A549 (cell line): ENCODE data around the gene LGALS7B.

Experiments
- CHD2 ChIP-seq: fragments of 150-350 bp; IDR thresholded peaks from 2 replicates; pipeline ENCODE4 v1.6.1; 2014; ENCODE audit warnings: low read length; ENCODE audit not compliant: partially characterized antibody
- FOSL2 ChIP-seq, 2 experiments: fragments of 450-650 bp in 1 of 2; fragments of >200 bp in 1 of 2; sonication (Bioruptor Twin) in 1 of 2; formaldehyde crosslinking; IDR thresholded peaks; 2 replicates each; pipeline versions ENCODE4 v1.5.0 to v1.6.1; 2016 to 2020; ENCODE audit warnings: mild to moderate bottlenecking in 1 of 2, moderate library complexity in 1 of 2
- RNF2 ChIP-seq: fragments of 200-600 bp; sonication (generic); IDR thresholded peaks from 2 replicates; pipeline ENCODE4 v1.6.1; 2016; ENCODE audit warnings: low read depth, mild to moderate bottlenecking, antibody characterized with exemption, moderate library complexity, borderline replicate concordance
- TF ChIP-seq, protein P1 (sequence below): fragments of >200 bp; sonication (Bioruptor Twin); formaldehyde crosslinking; IDR thresholded peaks from 3 replicates; pipeline ENCODE4 v1.5.1; 2016

DNA sequence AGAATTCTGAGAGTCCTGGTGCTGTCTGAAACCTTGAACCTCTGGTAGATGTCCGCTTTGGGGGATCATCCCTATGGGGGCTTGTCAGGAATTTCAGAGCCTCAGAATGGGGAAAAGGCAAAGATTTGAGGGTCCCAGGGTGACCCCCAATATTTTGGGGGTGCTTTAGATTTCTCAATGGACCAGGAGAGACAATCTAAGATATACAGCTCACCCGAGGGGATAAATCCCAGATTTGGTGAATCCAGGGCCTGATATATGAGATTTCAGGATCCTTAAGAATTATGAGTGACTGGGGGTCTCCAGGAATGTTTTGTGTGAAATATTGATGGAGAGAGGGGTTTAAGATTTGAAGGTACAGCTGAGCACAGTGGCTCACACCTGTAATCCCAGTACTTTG is 48.1 kb upstream of the LGALS7B start:
- TF ChIP-seq FOSL2 (IDR thresholded peaks at IDR 0.05) (no peak), FOSL2 (CRISPR knock-in tag; IDR thresholded peaks at IDR 0.05) (no peak), RNF2 (no peak), CHD2 (no peak)
- TF ChIP-seq, protein P1, sequence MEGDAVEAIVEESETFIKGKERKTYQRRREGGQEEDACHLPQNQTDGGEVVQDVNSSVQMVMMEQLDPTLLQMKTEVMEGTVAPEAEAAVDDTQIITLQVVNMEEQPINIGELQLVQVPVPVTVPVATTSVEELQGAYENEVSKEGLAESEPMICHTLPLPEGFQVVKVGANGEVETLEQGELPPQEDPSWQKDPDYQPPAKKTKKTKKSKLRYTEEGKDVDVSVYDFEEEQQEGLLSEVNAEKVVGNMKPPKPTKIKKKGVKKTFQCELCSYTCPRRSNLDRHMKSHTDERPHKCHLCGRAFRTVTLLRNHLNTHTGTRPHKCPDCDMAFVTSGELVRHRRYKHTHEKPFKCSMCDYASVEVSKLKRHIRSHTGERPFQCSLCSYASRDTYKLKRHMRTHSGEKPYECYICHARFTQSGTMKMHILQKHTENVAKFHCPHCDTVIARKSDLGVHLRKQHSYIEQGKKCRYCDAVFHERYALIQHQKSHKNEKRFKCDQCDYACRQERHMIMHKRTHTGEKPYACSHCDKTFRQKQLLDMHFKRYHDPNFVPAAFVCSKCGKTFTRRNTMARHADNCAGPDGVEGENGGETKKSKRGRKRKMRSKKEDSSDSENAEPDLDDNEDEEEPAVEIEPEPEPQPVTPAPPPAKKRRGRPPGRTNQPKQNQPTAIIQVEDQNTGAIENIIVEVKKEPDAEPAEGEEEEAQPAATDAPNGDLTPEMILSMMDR: no peak
